HepG2 (cell line): ENCODE data around the gene SP3. TPM values are rescaled to one million over a fixed set of nuclear protein-coding genes. Genes with fewer than 3 reads are reported as not detected.

Source experiments
- CBX2 ChIP-seq, 2 experiments: fragments of 200-600 bp in 1 of 2; sonication (generic); formaldehyde crosslinking in 1 of 2; IDR thresholded peaks; 2 replicates each; pipeline versions ENCODE4 v1.7.0 to v1.8.1; 2018 to 2022; ENCODE audit warnings: low read depth in 2 of 2, low read length in 1 of 2, mild to moderate bottlenecking in 1 of 2, missing genetic modification reagents in 1 of 2
- KDM3A ChIP-seq: IDR thresholded peaks from 2 replicates; pipeline ENCODE4 v1.6.1; 2018; ENCODE audit warnings: low read depth, missing compliant biosample characterization
- KLF11 ChIP-seq: IDR thresholded peaks from 2 replicates; pipeline ENCODE4 v1.6.1; 2016; ENCODE audit warnings: missing compliant biosample characterization
- MAX ChIP-seq: IDR thresholded peaks from 2 replicates; pipeline ENCODE4 v1.6.1; 2012; ENCODE audit warnings: inconsistent platforms
- MNT ChIP-seq: fragments of 450-650 bp; IDR thresholded peaks from 2 replicates; pipeline ENCODE4 v1.6.1; 2016
- MXD4 ChIP-seq: IDR thresholded peaks from 2 replicates; pipeline ENCODE4 v1.6.1; 2016; ENCODE audit warnings: mild to moderate bottlenecking, missing biosample characterization, missing genetic modification reagents
- PTBP1 ChIP-seq: fragments of 200-400 bp; formaldehyde crosslinking; IDR thresholded peaks from 2 replicates; pipeline ENCODE4 v1.6.1; 2018; ENCODE audit warnings: low read length, low read depth; ENCODE audit not compliant: poor library complexity, severe bottlenecking
- RFX1 ChIP-seq: fragments of 450-650 bp; IDR thresholded peaks from 2 replicates; pipeline ENCODE4 v1.6.1; 2017
- RXRA ChIP-seq: sonication (generic); formaldehyde crosslinking; IDR thresholded peaks from 2 replicates; pipeline ENCODE4 v1.5.1; 2020; ENCODE audit warnings: missing genetic modification reagents
- ZBED4 ChIP-seq: sonication (generic); formaldehyde crosslinking; IDR thresholded peaks from 2 replicates; pipeline ENCODE4 v1.4.0; 2020; ENCODE audit warnings: missing genetic modification reagents, borderline replicate concordance
- polyA plus RNA-seq, 8 experiments: library from polyadenylated mRNA; depleted of rRNA in 3 of 8; stranded (reverse) in 7 of 8; unstranded in 1 of 8; fragments of >200 nt; fragmentation: Illumina TruSeq in 4 of 8; extraction: Trizol in 4 of 8; gene quantifications; 2 replicates each; pipeline versions ENCODE4 v1.2.1 to v1.2.3, GENCODE V29; 2011 to 2016; ENCODE audit warnings: low read depth in 4 of 8, missing spikeins in 1 of 8, mixed read lengths in 1 of 8; ENCODE audit not compliant: insufficient read depth in 1 of 8
- total RNA-seq, 5 experiments: library from RNA; depleted of rRNA; stranded (reverse); fragments of >200 nt; fragmentation: Illumina TruSeq; extraction: Trizol; gene quantifications; 2 replicates each; pipeline ENCODE4 v1.2.3, GENCODE V29; 2016; ENCODE audit warnings: low read depth in 1 of 5

SP3 gene
- total and polyA plus RNA-seq, 2 of the 13 experiments (the other 11 are each of a cell fraction or from before 2014, with no cell fraction given), result 57.3 to 132 TPM

GRCh38 chr2:173940208-173941020 is 24.8 kb downstream of the SP3 start (continued):
- TF ChIP-seq MAX (no peak), MXD4 (CRISPR knock-in tag) (no peak), MNT (no peak), RFX1 (no peak), ZBED4 (CRISPR knock-in tag) (no peak), PTBP1 (no peak), RXRA (CRISPR knock-in tag) (no peak), CBX2 (IDR thresholded peaks at IDR 0.05; ENCODE audit: low read depth, low read length) (no peak), CBX2 (CRISPR knock-in tag; IDR thresholded peaks at IDR 0.05; ENCODE audit: low read depth) (no peak), KLF11 (CRISPR knock-in tag) (no peak), KDM3A (no peak)
